GM23338 (cell line): Measurements from ENCODE around the gene STAB2.

ENCODE experiments used
- CREB1 ChIP-seq: fragments of 250-450 bp; sonication (Bioruptor Pico); IDR thresholded peaks from 2 replicates; pipeline ENCODE4 v1.5.0; 2020; ENCODE audit warnings: low read depth, mild to moderate bottlenecking, moderate library complexity
- CTCF ChIP-seq, 2 experiments: fragments of 200-600 bp in 1 of 2; sonication (generic) in 1 of 2; conservative IDR thresholded peaks; 2 replicates each; pipeline versions ENCODE4 v1.5.1 to v1.6.1; 2016 to 2017; ENCODE audit warnings: antibody characterized with exemption in 2 of 2, low read depth in 2 of 2, mild to moderate bottlenecking in 2 of 2, moderate library complexity in 1 of 2
- ETS1 ChIP-seq: IDR thresholded peaks from 2 replicates; pipeline ENCODE4 v1.6.1; 2016; ENCODE audit warnings: antibody characterized with exemption
- EZH2 ChIP-seq: fragments of 200-600 bp; sonication (generic); IDR thresholded peaks from one replicate; pipeline ENCODE4 v1.8.0; 2017; ENCODE audit warnings: antibody characterized with exemption, mild to moderate bottlenecking, low read depth; ENCODE audit not compliant: unreplicated experiment
- EZH2phosphoT487 ChIP-seq: fragments of 200-600 bp; sonication (generic); IDR thresholded peaks from one replicate; pipeline ENCODE4 v1.8.1; 2018; ENCODE audit warnings: antibody characterized with exemption; ENCODE audit not compliant: unreplicated experiment
- JUNB ChIP-seq: IDR thresholded peaks from one replicate; pipeline ENCODE4 v1.6.1; 2016; ENCODE audit warnings: antibody characterized with exemption; ENCODE audit not compliant: unreplicated experiment
- POLR2AphosphoS5 ChIP-seq: IDR thresholded peaks from 2 replicates; pipeline ENCODE4 v1.6.1; 2016; ENCODE audit warnings: antibody characterized with exemption, low read depth
- REST ChIP-seq: IDR thresholded peaks from one replicate; pipeline ENCODE4 v1.6.1; 2018; ENCODE audit warnings: antibody characterized with exemption; ENCODE audit not compliant: unreplicated experiment
- STAT1 ChIP-seq: IDR thresholded peaks from one replicate; pipeline ENCODE4 v1.6.1; 2016; ENCODE audit warnings: antibody characterized with exemption; ENCODE audit not compliant: unreplicated experiment

GRCh38 chr12:103623716-103624115 lies 36.6 kb downstream of the STAB2 start:
- no peak for TF ChIP-seq POLR2AphosphoS5
- no peak for TF ChIP-seq EZH2
- no peak for TF ChIP-seq JUNB
- TF ChIP-seq CTCF (conservative IDR thresholded peaks at IDR 0.05; ENCODE audit: low read depth in 2 of 2): no peak
- no peak for TF ChIP-seq REST
- no peak for TF ChIP-seq CREB1
- no peak for TF ChIP-seq ETS1
- TF ChIP-seq STAT1: no peak
- TF ChIP-seq EZH2phosphoT487: no peak
